BE2C (cell line): ENCODE results near the gene SRC.
A peak's percentile ranks its signal among the peaks of the same experiment; 100 is the strongest.

Experiments used
- DNase-seq: peaks from one replicate; pipeline ENCODE4 v3.0.0-alpha.2; 2020
- H3K27me3 ChIP-seq: fragments of 250-450 bp; sonication (Bioruptor Pico); 2 replicates; pipeline ENCODE4 v1.5.1; 2020; ENCODE audit warnings: mild to moderate bottlenecking
- H3K36me3 ChIP-seq: fragments of 250-450 bp; sonication (Bioruptor Pico); 2 replicates; pipeline ENCODE4 v1.5.1; 2020; ENCODE audit warnings: mild to moderate bottlenecking
- H3K4me1 ChIP-seq: fragments of 250-450 bp; sonication (Bioruptor Pico); 2 replicates; pipeline ENCODE4 v1.5.1; 2020
- H3K4me3 ChIP-seq: 2 replicates; pipeline ENCODE4 v1.5.1; 2011; ENCODE audit warnings: low read depth, low read length
- H3K9me3 ChIP-seq: fragments of 250-450 bp; sonication (Bioruptor Pico); 2 replicates; pipeline ENCODE4 v1.5.1; 2020
- TF ChIP-seq, protein P1 (sequence below): IDR thresholded peaks from 2 replicates; pipeline ENCODE4 v1.5.1; 2012; ENCODE audit warnings: mild to moderate bottlenecking, low read depth, low read length

Gene SRC

GRCh38 chr20:37396416-37397075 is 50.6 kb downstream of the SRC start:
- Histone ChIP-seq H3K36me3 (no peaks in the 10 kb centered on the region), H3K27me3 (no peaks in the 10 kb centered on the region), H3K4me3 (no peak overlapping the region), H3K9me3 (no peaks in the 10 kb centered on the region), H3K4me1 (peaks cover 18% of the 10 kb centered on the region)
- TF ChIP-seq, protein P1, sequence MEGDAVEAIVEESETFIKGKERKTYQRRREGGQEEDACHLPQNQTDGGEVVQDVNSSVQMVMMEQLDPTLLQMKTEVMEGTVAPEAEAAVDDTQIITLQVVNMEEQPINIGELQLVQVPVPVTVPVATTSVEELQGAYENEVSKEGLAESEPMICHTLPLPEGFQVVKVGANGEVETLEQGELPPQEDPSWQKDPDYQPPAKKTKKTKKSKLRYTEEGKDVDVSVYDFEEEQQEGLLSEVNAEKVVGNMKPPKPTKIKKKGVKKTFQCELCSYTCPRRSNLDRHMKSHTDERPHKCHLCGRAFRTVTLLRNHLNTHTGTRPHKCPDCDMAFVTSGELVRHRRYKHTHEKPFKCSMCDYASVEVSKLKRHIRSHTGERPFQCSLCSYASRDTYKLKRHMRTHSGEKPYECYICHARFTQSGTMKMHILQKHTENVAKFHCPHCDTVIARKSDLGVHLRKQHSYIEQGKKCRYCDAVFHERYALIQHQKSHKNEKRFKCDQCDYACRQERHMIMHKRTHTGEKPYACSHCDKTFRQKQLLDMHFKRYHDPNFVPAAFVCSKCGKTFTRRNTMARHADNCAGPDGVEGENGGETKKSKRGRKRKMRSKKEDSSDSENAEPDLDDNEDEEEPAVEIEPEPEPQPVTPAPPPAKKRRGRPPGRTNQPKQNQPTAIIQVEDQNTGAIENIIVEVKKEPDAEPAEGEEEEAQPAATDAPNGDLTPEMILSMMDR, result peak; percentile 39
- peak; percentile 78 for DNase-seq

GRCh38 chr20:37397076-37397953 is 51.4 kb downstream of the SRC start:
- H3K4me3 ChIP-seq, result no peak overlapping the region
- no peaks in the 10 kb centered on the region for H3K36me3 ChIP-seq
- peaks cover 18% of the 10 kb centered on the region for H3K4me1 ChIP-seq
- H3K9me3 ChIP-seq, result no peaks in the 10 kb centered on the region
- TF ChIP-seq, protein P1, result peak; percentile 33
- no peak for DNase-seq
- H3K27me3 ChIP-seq, result no peaks in the 10 kb centered on the region

GRCh38 chr20:37397954-37398749 is 52.2 kb downstream of the SRC start:
- Histone ChIP-seq H3K4me1 (peaks cover 18% of the 10 kb centered on the region), H3K27me3 (no peaks in the 10 kb centered on the region), H3K9me3 (no peaks in the 10 kb centered on the region), H3K4me3 (no peak overlapping the region), H3K36me3 (no peaks in the 10 kb centered on the region)
- TF ChIP-seq, protein P1, result no peak
- DNase-seq, result no peak

DNA sequence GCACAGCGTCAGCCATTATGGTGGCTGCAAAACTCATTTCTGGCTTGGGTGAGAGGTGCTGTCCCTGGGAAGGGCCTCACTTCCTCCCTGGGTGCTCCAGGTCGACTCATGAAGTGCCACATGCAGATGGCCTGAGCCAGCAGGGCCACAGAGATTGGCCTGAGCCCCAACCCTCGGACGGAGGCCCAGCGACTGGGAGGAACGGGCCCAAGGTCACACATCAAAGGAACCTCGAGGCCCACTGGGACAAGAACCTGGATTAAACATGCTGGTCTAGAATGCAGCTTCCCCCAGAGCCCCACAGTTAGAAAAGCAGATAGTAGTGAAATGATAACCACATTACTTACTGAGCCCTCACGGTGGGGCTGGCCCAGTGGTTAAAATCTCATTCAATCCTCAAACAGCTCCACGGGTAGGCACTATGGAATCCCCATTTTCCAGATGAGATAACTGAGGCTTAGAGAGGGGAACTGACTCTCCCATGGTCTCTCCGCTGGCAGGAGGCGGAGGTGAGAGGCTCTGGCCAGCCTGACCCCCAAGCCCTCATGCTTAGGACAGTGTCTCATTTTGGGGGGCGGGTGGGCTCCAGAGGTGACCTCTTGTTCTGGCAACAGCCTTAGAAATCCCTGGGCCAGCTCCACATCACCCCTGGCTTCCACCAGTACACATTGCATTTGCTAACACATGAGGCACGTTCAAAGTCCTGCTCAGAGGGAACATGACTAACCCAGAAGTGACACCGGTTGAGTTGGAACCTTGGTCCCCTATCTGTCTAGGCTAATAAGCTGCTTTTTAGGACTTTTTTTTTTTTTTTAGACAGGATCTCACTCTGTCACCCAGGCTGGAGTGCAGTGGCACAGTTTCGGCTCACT is 53.0 kb downstream of the SRC start:
- DNase-seq, result no peak
- H3K27me3 ChIP-seq, result no peaks in the 10 kb centered on the region
- H3K36me3 ChIP-seq, result no peaks in the 10 kb centered on the region
- peaks cover 18% of the 10 kb centered on the region for H3K4me1 ChIP-seq
- H3K4me3 ChIP-seq, result no peak overlapping the region
- H3K9me3 ChIP-seq, result no peaks in the 10 kb centered on the region
- TF ChIP-seq, protein P1, result no peak

- Histone ChIP-seq H3K36me3 (no peaks in the 10 kb centered on the region), H3K27me3 (no peaks in the 10 kb centered on the region), H3K4me3 (no peak overlapping the region), H3K4me1 (peaks cover 5% of the 10 kb centered on the region), H3K9me3 (no peaks in the 10 kb centered on the region)
- TF ChIP-seq, protein P1, result no peak
- no peak for DNase-seq
Observed at GRCh38 chr20:37401282-37401929, 55.5 kb downstream of the SRC start.
